ENCODE results near the gene KCNIP2.

KCNIP2 gene

GRCh38 chr10:101843032-101844021 is at the start of gene KCNIP2:
TSS of gene KCNIP2 (minus strand) at chr10:101843800. CDS start at chr10:101843568, 232 bp downstream.
- DNase-seq (ENCODE audit: low spot score) = no peak

DNA sequence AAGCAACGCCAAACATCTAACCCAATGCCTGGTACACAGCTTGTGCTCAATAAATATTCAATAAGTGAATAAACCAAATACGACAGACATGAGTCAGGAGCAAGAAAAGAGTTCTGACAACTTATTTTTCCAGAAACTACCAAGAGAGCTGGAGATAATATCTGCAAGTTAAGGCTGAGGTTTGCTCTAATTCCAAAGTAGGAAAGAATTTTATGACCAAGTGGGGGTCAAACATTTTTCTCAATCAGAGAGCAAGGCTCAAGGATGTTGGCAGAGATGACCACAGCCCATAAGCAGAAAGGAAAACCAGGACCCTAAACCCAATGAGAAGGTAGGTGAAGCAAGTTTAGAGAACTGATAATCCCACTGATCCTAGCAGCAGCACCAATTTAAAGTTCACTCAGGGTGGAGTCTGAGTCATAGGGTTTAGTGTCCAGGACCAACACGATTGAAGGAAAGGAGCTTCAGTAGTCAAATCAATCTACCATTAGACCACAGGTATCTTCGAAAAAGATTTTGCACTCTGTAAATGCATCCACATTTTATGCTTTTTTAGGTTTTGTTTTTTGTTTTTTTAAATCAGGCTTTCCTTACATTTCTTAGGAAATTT is 49.3 kb upstream of the KCNIP2 start:
- DNase-seq (ENCODE audit: low spot score) = no peak

DNA sequence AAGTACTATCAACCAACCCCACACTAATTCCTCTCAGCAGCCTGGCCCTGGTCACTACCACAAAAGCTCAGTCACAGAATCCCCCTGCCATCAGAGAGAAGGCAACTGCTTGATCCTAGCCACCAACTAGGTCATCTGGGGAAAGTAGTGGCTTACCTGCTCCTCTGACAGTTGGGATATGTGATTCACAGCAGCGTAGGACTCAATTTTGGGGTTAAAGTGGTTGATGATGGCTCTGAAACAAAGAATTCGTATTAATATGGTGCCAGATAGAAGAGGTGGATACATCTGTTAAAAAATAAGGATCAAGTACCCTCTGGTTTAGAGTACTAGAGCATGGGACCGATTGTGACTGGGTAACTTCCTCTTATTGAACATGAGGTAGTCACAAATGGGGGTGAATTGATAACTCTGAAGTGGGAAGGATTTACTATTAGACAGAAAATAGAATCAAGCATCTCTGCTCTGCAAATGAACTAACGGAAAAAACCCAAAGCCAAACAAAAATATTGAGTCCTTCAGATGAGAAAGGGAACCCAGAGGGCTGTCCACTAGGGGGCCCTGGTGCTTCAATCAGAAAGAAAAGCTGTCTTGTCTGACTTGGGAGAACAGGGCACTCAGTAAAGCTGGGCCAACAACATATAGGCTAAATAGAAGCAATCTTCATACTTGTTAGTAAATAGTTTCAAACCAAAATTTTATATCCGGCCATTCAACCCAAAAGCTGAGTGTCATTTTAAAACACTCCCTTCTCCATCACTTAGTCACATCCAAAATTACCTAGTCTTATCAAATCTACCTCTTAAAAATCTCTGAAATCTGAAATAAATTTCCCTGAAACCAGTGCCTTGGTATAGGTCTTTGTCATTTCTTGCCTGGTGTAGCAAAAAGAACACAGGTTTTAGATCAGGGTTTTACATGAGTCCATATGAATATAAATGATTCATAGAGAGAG is 45.9 kb upstream of the KCNIP2 start:
- DNase-seq (ENCODE audit: low spot score) = peak; percentile 81

- DNase-seq (ENCODE audit: low spot score) = peak; percentile 56
Observed at GRCh38 chr10:101888251-101888949, 44.8 kb upstream of the KCNIP2 start.

- no peak for DNase-seq (ENCODE audit: low spot score)
Observed at GRCh38 chr10:101887775-101888174, 44.2 kb upstream of the KCNIP2 start.

DNA sequence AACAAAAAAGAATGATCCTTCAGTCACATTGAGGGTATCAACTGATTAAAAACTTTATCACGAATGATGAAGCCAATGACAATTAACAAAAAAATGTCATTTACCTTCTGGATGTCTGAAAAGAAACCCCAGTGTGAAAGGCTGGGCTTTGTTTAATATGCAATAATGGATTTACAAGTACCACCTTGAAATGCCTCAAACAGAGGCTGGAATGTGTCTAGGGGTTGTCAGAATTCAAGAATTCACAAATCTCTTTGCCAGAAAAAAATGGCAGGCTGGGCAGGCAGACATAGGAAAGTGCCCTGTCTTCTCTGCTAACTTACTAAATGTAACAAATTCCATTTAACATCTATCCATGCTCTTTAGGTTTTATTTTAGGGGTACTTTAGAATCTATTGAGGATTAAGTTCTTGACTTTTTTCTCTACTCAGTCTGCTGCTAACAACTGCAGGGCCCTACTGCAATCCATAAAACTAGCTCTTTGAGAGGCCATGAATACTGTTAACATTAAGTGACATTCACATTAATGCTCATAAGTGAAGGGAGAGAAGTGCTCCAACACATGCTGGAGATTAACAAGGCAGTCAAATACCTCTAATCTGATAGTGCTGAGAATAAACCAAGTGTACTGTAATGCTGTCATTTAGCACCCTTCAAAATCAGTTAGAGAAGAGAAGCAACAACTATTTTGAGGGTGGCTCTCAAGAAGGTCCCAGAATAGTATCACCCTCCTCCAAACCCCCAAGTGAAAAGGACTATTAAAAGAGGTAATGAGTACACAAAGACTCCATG is 43.1 kb upstream of the KCNIP2 start:
- DNase-seq (ENCODE audit: low spot score) = no peak

DNA sequence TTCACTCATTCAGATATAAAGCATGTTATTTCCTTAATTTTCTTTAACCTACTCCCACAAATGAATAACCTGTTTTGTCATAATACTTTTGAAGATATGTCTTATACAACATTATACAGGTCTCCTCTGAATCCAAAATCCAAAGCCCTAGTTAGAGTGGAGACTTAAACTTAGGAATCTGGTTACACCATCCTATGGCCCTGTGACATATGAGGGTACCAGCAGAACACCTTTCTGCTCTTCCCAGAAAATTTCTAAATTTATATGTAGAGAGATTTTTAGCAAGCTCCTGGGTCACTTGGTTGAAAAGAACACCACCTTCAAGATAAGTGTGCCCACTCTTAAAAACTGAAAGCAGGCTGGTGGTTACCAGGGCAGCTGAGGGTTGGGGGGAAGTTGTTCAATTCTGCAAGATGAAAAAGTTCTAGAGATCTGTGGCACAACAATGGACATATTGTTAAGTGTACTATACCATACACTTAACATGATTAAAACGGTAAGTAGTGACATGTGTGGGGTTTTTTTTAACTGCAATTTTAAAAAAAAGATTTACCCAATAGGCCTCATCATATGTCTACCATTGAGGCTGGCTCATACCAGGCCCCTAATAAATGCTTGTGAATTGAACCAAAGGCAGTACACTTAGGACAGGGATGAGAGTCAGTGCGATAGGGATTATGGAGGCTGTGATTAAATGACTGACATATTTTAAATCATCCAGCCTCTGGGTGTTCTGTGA is 37.6 kb upstream of the KCNIP2 start:
- no peak for DNase-seq (ENCODE audit: low spot score)

DNA sequence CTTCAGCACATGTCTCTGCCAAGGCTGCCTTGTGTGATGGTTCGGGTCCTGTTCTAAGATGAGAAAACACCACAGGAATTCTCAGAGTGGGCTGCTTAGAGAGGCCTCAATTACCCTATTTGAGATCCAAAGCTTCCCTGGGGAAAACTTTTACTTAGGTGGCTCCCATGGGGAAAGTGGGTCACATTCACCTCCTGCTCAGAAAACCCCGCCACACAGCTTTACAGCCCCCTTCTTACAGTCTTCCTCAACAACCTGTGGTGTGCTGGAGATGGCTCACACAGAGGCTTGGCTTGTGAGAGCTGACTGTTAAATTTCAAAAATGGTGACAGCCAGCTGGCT is 36.6 kb upstream of the KCNIP2 start:
- DNase-seq (ENCODE audit: low spot score) = no peak

DNA sequence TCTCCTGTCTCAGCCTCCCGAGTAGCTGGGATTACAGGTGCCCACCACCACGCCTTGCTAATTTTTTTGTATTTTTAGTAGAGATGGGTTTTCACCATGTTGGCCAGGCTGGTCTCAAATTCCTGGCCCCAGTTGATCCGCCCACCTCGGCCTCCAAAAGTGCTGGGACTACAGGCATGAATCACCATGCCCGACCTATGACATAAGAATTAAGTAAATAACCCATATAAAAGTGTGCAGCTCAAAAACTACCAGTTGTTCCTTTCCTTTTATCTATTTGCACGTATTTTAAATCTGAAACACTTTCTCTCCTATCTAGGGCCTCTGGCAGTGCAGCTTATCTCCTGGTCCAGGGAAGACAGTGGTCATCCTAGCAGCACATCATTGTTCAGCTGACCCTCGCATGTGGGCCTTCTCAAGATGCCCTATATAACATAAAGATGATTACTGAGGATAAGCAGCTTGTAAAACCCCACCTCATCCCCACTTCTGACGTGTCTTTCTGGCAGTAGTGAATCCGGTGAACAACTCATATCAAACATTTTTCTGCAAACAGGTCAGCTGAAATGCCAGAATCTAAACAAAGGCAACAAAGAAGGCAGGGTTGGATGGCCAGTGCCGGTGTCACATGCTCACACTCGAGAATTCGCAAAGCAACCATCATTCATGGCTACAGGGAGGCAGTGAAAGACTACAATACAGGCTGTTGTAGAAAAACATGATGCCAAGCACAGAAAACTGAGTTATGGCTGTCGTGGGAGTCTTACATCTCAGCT is 36.0 kb upstream of the KCNIP2 start:
- DNase-seq (ENCODE audit: low spot score) = peak; percentile 80

GRCh38 chr10:101878869-101879268 is 35.3 kb upstream of the KCNIP2 start:
- no peak for DNase-seq (ENCODE audit: low spot score)

GRCh38 chr10:101875068-101875688 is 31.6 kb upstream of the KCNIP2 start:
- no peak for DNase-seq (ENCODE audit: low spot score)

DNA sequence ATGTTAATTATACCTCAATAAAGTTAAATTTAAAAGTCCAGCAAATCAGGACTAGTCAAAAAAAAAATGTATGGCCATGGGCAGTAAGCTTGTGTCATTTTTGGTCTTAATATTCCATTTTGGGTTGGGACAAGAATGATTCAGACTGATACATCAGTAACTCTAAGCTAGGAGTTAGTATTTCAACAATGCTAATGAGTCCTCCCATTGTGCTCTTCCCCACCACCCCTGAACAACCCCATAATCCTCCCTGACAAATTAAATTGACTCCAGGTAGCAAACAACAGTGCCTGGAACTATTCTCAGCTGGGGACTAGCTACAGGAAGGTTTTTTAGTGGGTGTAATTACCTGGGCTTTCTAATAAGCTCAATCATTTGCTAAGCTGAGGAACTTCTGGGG is 30.7 kb upstream of the KCNIP2 start:
- DNase-seq (ENCODE audit: low spot score) = no peak

GRCh38 chr10:101867931-101868330 is 24.3 kb upstream of the KCNIP2 start:
- no peak for DNase-seq (ENCODE audit: low spot score)

- no peak for DNase-seq (ENCODE audit: low spot score)
Observed at GRCh38 chr10:101859530-101859929, 15.9 kb upstream of the KCNIP2 start.

DNA sequence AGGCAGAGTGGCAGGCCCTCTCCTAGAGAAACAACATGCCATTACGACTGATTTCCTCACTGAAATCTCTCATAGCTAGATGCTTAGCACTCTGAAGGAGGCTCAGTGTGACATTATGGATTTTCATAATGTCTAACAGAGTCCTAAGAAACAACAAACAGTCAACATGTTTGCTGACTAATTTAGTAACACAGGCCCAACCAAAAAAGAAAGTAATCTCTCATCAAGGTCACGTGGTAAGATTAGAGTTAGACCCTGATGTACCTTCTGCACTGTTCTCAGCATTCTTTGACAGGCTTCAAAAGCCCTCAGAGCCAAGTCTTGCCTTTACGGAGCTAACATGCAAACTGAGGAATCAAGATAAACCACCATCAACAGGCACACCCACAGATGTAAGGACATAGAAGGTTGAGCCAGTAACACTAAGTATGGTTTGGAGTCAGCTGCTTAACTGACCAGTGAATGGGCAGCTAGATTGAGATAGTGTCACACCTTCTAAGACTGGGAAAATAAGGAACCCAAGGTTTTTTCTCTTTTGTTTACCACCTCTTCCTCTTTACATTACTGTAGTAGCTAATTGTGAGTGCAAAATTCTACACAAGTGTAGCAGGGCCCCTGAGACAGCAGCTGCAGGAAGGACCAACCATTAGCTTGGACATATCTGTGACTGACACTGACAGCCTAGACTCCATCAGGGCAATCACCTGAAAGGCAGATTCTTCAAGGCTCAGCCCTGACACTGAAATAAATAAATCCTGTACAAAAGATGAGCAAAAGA is 15.3 kb upstream of the KCNIP2 start:
- DNase-seq (ENCODE audit: low spot score) = no peak

DNA sequence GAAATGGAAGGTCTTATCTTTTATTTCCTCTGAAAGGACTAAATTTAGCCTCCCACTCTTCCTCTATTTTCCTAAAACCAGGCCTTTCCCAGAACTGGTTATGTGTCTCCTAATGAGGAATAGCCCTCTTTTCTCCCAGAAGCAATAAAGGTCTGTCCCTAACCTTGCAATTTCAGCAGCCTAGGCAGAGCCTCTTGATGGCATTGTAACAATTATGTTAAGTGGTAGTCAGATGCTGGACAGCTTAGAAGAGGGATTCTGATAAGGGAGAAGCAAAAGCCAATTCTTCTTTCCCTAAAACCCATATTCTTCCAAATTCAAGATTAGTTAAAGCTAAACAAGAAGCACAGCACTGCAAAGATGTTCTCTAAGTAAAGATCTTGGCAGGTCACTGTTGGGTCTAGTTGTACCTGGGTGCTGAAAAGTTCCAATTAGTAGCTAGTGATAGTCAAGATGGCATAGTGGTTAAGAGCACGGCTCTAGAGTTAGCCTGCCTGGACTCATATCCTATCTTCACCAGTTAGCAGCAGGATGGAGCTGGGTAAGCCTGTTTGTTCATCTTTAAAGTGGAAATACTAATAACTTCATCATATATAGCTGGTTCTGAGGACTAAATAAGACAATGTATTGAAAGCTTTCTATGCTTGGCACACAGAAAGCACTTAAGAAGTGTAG is 14.3 kb upstream of the KCNIP2 start:
- DNase-seq (ENCODE audit: low spot score) = no peak

DNA sequence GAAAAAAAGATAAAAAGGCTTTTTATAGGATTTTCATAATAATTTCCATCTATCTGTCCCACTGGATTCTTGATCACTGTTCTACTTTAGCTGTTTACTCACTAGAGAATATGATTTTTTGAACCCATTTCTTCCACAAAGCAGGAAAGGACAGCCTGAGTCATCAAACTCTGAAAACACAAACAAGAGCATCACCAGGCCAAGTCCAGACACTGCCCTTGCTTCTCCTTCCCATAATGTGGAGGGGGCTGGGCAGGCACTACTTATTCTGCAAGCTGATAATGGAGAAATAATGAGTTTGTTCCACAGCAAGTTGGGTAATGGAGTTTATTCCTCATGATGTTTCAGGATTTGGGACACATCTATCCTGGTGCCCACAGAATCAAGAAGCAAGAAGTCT is 13.0 kb upstream of the KCNIP2 start:
- no peak for DNase-seq (ENCODE audit: low spot score)
